ENCODE measurements around the gene PDCL3.

PDCL3 gene

DNA sequence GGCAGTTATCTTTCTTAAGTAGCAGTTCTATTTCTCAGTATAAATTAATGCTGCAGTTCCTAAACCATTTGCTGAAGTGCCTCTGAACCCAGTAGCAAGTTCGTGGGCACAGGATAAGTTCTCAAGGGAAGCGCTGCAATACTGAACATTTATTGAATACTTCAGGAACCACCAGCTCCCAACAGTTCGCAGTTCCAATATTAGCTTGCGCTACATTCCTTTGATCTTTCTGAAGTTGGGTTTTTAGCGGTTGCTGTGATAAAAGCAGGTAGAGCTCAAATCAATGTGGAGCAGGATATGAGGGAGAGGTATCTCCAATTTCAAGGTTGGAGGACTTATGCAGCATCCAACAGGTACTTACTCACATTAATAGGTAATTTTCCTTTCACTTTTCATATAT lies 33.7 kb downstream of the PDCL3 start:
- Histone ChIP-seq H3K9me2 (replicated peaks; ENCODE audit: control insufficient read depth, low read length) (no peaks in the 10 kb centered on the region), H3K4me3 (ENCODE audit: low read length) (no peak overlapping the region), H3F3A (ENCODE audit: control insufficient read depth, insufficient read depth) (no peaks in the 10 kb centered on the region), H3K27ac (ENCODE audit: low read depth, low read length) (no peak overlapping the region), H3K9me3 (ENCODE audit: control insufficient read depth, insufficient read depth, low read length) (no peaks in the 10 kb centered on the region), H3K79me2 (ENCODE audit: control insufficient read depth, low read length) (no peaks in the 10 kb centered on the region), H3K4me1 (ENCODE audit: control insufficient read depth, low read length) (peaks cover under 1% of the 10 kb centered on the region), H4K20me1 (ENCODE audit: control insufficient read depth, insufficient read depth, low read depth, low read length) (no peaks in the 10 kb centered on the region), H3K4me2 (ENCODE audit: low read length) (no peak overlapping the region), H3K27me3 (ENCODE audit: control insufficient read depth, low read length) (no peaks in the 10 kb centered on the region), H3K36me3 (ENCODE audit: control insufficient read depth, low read length) (no peaks in the 10 kb centered on the region)
- no peak for TF ChIP-seq CTCF (IDR thresholded peaks at IDR 0.05; ENCODE audit: low read depth, low read length, poor library complexity, severe bottlenecking)

- Histone ChIP-seq H3K27me3 (ENCODE audit: control insufficient read depth, low read length) (no peaks in the 10 kb centered on the region), H3K36me3 (ENCODE audit: control insufficient read depth, low read length) (no peaks in the 10 kb centered on the region), H3F3A (ENCODE audit: control insufficient read depth, insufficient read depth) (no peaks in the 10 kb centered on the region), H3K4me3 (ENCODE audit: low read length) (no peak overlapping the region), H3K9me2 (replicated peaks; ENCODE audit: control insufficient read depth, low read length) (no peaks in the 10 kb centered on the region), H3K79me2 (ENCODE audit: control insufficient read depth, low read length) (no peaks in the 10 kb centered on the region), H3K9me3 (ENCODE audit: control insufficient read depth, insufficient read depth, low read length) (no peaks in the 10 kb centered on the region), H3K27ac (ENCODE audit: low read depth, low read length) (no peak overlapping the region), H3K4me1 (ENCODE audit: control insufficient read depth, low read length) (peaks cover 8% of the 10 kb centered on the region), H4K20me1 (ENCODE audit: control insufficient read depth, insufficient read depth, low read depth, low read length) (no peaks in the 10 kb centered on the region), H3K4me2 (ENCODE audit: low read length) (no peak overlapping the region)
- TF ChIP-seq CTCF (IDR thresholded peaks at IDR 0.05; ENCODE audit: low read depth, low read length, poor library complexity, severe bottlenecking) (no peak), EZH2phosphoT487 (IDR thresholded peaks at IDR 0.05; ENCODE audit: borderline replicate concordance, low read length) (no peak)
These were observed 36.8 kb downstream of the PDCL3 start for GRCh38 chr2:100599566-100599965.

DNA sequence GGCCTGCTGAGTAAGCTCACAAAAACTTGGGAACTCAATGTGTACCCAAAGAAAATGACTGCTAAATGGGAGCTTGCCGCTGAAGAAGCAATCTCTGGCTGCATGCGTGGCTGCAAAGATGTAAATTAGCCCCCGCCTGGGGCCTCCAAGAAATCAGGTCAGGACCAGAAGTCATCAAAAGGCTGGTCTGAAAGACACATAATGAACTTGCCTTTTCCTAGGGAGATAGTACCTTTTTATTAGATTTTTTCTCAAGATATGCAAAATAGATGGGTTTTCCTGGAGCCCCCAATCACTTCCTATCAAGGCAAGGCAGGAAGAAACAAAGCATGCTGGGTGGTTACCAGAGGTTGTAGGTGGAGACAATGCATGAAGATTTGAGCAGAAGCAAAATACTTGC lies 38.9 kb downstream of the PDCL3 start:
- no peaks in the 10 kb centered on the region for H4K20me1 ChIP-seq (ENCODE audit: control insufficient read depth, insufficient read depth, low read depth, low read length)
- H3K9me3 ChIP-seq (ENCODE audit: control insufficient read depth, insufficient read depth, low read length): no peaks in the 10 kb centered on the region
- H3K4me2 ChIP-seq (ENCODE audit: low read length): peak overlapping the region; percentile 19; the same call in 1 of the 2 replicates
- no peaks in the 10 kb centered on the region for H3K9me2 ChIP-seq (replicated peaks; ENCODE audit: control insufficient read depth, low read length)
- H3K36me3 ChIP-seq (ENCODE audit: control insufficient read depth, low read length): no peaks in the 10 kb centered on the region
- no peaks in the 10 kb centered on the region for H3K79me2 ChIP-seq (ENCODE audit: control insufficient read depth, low read length)
- no peak overlapping the region for H3K27ac ChIP-seq (ENCODE audit: low read depth, low read length)
- no peaks in the 10 kb centered on the region for H3F3A ChIP-seq (ENCODE audit: control insufficient read depth, insufficient read depth)
- TF ChIP-seq CTCF (IDR thresholded peaks at IDR 0.05; ENCODE audit: low read depth, low read length, poor library complexity, severe bottlenecking) (no peak), EZH2phosphoT487 (IDR thresholded peaks at IDR 0.05; ENCODE audit: borderline replicate concordance, low read length) (no peak)
- H3K27me3 ChIP-seq (ENCODE audit: control insufficient read depth, low read length): peaks cover 8% of the 10 kb centered on the region; the same call in 1 of the 2 replicates
- H3K4me1 ChIP-seq (ENCODE audit: control insufficient read depth, low read length): peaks cover 8% of the 10 kb centered on the region
- no peak overlapping the region for H3K4me3 ChIP-seq (ENCODE audit: low read length)

- H3F3A ChIP-seq (ENCODE audit: control insufficient read depth, insufficient read depth): no peaks in the 10 kb centered on the region
- H3K9me3 ChIP-seq (ENCODE audit: control insufficient read depth, insufficient read depth, low read length): no peaks in the 10 kb centered on the region
- no peaks in the 10 kb centered on the region for H3K9me2 ChIP-seq (replicated peaks; ENCODE audit: control insufficient read depth, low read length)
- H3K27me3 ChIP-seq (ENCODE audit: control insufficient read depth, low read length): peaks cover 10% of the 10 kb centered on the region; the same call in 1 of the 2 replicates
- H3K4me1 ChIP-seq (ENCODE audit: control insufficient read depth, low read length): peaks cover 8% of the 10 kb centered on the region
- no peak overlapping the region for H3K4me3 ChIP-seq (ENCODE audit: low read length)
- no peaks in the 10 kb centered on the region for H4K20me1 ChIP-seq (ENCODE audit: control insufficient read depth, insufficient read depth, low read depth, low read length)
- no peak overlapping the region for H3K4me2 ChIP-seq (ENCODE audit: low read length)
- H3K36me3 ChIP-seq (ENCODE audit: control insufficient read depth, low read length): no peaks in the 10 kb centered on the region
- TF ChIP-seq EZH2phosphoT487 (IDR thresholded peaks at IDR 0.05; ENCODE audit: borderline replicate concordance, low read length) (no peak), CTCF (IDR thresholded peaks at IDR 0.05; ENCODE audit: low read depth, low read length, poor library complexity, severe bottlenecking) (no peak)
- H3K79me2 ChIP-seq (ENCODE audit: control insufficient read depth, low read length): no peaks in the 10 kb centered on the region
- H3K27ac ChIP-seq (ENCODE audit: low read depth, low read length): no peak overlapping the region
These were observed 40.6 kb downstream of the PDCL3 start for GRCh38 chr2:100603414-100603813.

All from DOHH2 (cell line).